GM20000 (cell line): Measurements from ENCODE around the gene TSHZ2.

Experiments used
- DNase-seq: peaks from one replicate; pipeline ENCODE4 v3.0.0; 2012; ENCODE audit warnings: low spot score
- TF ChIP-seq, protein P1 (sequence below): IDR thresholded peaks from 2 replicates; pipeline ENCODE4 v1.5.1; 2012; ENCODE audit warnings: mild to moderate bottlenecking, control low read depth; ENCODE audit errors: extremely low read depth, missing control alignments

Gene TSHZ2

DNA sequence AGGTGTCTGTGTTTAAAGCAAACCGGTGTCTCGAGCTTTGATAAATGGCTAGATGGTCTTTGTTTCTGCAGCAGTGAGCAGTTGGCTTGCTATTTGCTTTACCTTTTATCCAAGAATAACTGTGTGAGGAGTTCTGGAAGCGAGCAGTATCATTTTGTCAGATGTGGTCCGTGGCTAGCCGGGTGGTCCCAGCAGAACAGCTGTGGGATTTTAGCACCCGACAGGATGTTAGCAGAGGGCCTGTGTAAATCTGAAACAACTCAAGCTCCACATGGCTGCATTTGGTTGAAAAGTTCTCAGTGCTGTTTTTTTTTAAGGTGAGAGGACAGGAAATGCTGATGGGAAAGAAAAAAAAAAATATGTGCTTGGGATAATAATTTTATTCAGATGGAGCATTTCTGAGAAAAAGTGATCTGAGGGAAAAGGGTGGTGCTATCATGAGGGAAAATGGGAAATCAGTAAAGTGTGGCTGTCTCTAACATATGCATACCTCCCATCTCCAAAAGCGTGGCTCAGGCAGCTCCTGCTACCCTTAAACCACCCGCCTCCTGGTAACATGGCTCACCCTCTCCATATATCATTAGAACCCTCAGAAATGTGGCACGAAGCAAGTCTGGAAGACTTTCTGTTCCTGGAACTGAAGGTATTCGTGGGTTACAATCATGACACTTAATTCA is 215.4 kb downstream of the TSHZ2 start:
- no peak for DNase-seq
- TF ChIP-seq, protein P1, sequence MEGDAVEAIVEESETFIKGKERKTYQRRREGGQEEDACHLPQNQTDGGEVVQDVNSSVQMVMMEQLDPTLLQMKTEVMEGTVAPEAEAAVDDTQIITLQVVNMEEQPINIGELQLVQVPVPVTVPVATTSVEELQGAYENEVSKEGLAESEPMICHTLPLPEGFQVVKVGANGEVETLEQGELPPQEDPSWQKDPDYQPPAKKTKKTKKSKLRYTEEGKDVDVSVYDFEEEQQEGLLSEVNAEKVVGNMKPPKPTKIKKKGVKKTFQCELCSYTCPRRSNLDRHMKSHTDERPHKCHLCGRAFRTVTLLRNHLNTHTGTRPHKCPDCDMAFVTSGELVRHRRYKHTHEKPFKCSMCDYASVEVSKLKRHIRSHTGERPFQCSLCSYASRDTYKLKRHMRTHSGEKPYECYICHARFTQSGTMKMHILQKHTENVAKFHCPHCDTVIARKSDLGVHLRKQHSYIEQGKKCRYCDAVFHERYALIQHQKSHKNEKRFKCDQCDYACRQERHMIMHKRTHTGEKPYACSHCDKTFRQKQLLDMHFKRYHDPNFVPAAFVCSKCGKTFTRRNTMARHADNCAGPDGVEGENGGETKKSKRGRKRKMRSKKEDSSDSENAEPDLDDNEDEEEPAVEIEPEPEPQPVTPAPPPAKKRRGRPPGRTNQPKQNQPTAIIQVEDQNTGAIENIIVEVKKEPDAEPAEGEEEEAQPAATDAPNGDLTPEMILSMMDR, result no peak

- DNase-seq, result no peak
- TF ChIP-seq, protein P1, result no peak
Observed at GRCh38 chr20:53190225-53190624, 218.1 kb downstream of the TSHZ2 start.

GRCh38 chr20:53191957-53192356 is 219.8 kb downstream of the TSHZ2 start:
- TF ChIP-seq, protein P1, result no peak
- no peak for DNase-seq

GRCh38 chr20:53194306-53195290 is 222.4 kb downstream of the TSHZ2 start:
- TF ChIP-seq, protein P1, result no peak
- no peak for DNase-seq

DNA sequence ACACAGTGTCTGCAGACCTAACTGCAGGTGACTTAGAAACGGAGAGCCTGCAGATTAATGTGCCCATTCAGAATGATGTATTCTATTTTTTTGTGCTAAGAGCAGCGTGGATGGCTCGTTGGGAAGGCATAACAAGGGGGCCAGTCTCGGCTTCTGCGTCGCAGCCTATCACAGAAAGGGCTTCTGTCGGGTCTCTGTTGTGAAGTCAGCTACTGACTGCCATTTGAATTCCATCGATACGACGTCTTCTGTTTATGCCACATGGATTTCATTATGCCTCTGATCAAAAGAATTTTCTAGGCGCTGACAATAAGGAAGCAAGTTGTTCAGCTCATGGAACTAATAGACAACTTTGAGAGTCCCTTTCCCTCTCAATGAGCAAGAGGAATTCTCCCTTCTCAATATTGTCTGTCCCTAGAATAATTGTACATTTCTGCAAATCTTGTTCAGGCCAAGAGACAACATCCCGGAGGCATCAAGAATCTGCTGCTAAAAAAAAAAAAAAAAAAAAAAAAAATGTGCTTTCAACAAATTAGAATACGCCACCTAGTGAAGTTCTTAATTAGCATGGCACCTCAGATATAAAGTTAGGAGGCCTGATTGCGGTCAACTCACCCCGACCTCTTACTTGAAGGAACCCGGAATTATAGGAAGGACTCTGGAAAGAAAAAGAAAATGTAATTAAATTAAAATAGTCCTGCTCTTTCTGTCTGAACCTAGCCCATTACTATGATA is 223.9 kb downstream of the TSHZ2 start:
- DNase-seq, result no peak
- TF ChIP-seq, protein P1, result no peak

DNA sequence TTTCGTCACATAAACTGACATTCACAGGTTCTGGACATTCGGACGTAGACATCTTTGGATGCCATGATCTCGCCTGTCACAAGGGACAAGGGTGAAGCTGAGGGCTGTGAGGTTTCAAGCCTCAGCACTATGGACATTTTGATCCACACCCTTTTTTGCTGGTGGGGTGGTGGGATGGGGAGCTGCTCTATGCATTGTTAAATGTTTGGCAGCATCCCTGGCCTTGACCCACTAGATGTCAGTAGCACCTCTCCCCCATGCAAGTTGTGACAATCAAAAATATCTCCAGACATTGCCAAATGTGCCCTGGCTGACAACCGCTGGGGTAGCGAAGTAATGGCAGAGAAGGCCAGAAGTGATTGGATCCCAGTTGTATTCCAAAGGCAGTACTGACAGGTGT is 229.4 kb downstream of the TSHZ2 start:
- no peak for DNase-seq
- TF ChIP-seq, protein P1, result no peak
